Testis (tissue), 2 donors: ENCODE results near the gene ABLIM3.

Experiments
- CTCF ChIP-seq, 3 experiments: fragments of 450-650 bp in 2 of 3; fragments of 200-600 bp in 1 of 3; sonication (generic) in 1 of 3; IDR thresholded peaks; one replicate each; pipeline ENCODE4 v1.5.1; 2016 to 2019; ENCODE audit warnings: antibody characterized with exemption in 3 of 3, mild to moderate bottlenecking in 2 of 3, moderate library complexity in 1 of 3
- POLR2A ChIP-seq: fragments of 450-650 bp; IDR thresholded peaks from one replicate; pipeline ENCODE4 v1.6.1; 2017; ENCODE audit warnings: antibody characterized with exemption, mild to moderate bottlenecking, moderate library complexity

- TF ChIP-seq CTCF (IDR thresholded peaks at IDR 0.05) (no peak), POLR2A (no peak)
These were observed 47.1 kb downstream of the ABLIM3 start for GRCh38 chr5:149188383-149188782.
